Measurements from ENCODE around the gene BEND6.

DNA sequence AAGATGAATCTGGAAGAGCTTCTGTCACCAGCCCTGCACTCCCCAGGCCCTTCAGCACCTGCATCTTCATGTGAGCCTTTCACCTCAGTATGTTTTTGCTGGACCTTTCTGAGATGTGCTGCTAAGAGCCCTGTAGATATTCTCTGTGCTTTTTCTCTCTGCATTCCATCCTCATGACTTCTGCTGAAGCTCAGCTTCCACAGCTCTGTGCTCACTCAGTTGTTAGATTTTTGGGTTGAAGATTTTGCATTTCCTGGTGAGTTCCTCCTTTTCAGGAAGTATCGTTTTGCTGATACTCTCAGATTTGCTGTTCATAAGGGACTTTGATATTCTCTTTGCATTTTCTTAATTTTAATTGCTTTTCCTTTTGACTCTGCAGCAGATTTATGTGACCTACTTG, 109.9 kb downstream of the BEND6 start:
- TF ChIP-seq POLR2A (IDR thresholded peaks at IDR 0.05): no peak
- TF ChIP-seq, protein P1, sequence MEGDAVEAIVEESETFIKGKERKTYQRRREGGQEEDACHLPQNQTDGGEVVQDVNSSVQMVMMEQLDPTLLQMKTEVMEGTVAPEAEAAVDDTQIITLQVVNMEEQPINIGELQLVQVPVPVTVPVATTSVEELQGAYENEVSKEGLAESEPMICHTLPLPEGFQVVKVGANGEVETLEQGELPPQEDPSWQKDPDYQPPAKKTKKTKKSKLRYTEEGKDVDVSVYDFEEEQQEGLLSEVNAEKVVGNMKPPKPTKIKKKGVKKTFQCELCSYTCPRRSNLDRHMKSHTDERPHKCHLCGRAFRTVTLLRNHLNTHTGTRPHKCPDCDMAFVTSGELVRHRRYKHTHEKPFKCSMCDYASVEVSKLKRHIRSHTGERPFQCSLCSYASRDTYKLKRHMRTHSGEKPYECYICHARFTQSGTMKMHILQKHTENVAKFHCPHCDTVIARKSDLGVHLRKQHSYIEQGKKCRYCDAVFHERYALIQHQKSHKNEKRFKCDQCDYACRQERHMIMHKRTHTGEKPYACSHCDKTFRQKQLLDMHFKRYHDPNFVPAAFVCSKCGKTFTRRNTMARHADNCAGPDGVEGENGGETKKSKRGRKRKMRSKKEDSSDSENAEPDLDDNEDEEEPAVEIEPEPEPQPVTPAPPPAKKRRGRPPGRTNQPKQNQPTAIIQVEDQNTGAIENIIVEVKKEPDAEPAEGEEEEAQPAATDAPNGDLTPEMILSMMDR (IDR thresholded peaks at IDR 0.05): no peak
